GM18870 (cell line): Measurements from ENCODE around the gene TMEM145.
A peak's percentile ranks its signal among the peaks of the same experiment; 100 is the strongest.
"Not testable (repeated sequence)": the region's sequence is repeated elsewhere in the genome, so short reads cannot be mapped to it uniquely, and the experiment has no call there.

Experiments used
- ATAC-seq: cut with Tn5 transposase; IDR thresholded peaks from one replicate; pipeline ENCODE4 v1.9.1; 2021; ENCODE audit warnings: moderate library complexity; ENCODE audit not compliant: unreplicated experiment

Gene TMEM145

DNA sequence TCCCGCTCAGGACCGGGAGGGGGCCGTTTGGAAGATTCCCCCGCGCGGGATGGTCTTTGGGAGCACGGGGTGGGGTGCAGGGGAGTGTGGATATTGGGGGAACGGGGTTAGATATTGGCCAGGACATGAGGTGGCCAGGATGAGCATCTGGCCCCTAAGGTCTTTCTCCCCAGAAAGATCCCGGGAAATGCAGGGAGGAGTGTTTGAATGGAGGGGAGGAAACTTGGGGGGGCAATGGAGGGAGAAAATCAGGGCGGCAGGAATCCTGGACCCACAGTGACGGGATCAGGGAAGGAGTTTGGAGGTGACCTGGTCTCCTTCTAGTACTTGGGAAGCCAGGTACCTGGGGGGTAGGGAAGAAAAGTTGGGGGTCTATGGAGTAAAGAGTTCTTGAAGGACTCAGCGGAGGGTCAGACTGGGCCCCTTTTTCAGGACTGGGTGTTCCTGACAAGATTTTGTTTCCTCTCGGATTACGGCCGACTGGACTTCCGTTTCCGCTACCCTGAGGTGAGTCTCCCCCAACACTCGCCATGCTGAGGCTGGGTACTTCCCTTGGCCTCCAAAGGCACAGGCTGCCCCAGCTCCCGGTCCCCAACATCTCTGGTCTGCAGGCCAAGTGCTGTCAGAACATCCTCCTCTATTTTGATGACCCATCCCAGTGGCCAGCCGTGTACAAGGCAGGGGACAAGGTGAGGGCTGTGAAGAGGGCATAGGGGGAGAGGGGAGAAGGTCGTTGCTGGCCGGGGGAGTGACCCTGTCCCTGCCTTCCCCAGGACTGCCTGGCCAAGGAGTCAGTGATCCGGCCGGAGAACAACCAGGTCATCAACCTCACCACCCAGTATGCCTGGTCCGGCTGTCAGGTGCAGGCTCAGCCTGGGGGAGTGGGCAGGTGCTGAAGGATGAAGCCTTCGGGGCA, 989 bp downstream of the TMEM145 start:
- ATAC-seq: no peak

DNA sequence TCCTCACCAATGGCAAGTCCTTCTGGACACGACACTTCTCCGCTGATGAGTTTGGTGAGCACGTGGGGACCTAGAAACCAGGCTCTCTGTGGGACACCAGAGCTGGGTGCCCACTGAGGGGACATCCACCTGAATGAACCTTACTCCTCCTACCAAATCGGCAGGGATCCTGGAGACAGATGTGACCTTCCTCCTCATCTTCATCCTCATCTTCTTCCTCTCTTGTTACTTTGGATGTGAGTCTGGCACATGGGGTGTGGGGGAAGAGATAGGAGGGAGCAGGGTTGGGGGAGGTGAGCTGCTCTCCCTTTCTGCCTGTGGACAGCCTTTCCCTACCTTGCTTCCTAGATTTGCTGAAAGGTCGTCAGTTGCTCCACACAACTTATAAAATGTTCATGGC, 1.9 kb downstream of the TMEM145 start:
- ATAC-seq: no peak

DNA sequence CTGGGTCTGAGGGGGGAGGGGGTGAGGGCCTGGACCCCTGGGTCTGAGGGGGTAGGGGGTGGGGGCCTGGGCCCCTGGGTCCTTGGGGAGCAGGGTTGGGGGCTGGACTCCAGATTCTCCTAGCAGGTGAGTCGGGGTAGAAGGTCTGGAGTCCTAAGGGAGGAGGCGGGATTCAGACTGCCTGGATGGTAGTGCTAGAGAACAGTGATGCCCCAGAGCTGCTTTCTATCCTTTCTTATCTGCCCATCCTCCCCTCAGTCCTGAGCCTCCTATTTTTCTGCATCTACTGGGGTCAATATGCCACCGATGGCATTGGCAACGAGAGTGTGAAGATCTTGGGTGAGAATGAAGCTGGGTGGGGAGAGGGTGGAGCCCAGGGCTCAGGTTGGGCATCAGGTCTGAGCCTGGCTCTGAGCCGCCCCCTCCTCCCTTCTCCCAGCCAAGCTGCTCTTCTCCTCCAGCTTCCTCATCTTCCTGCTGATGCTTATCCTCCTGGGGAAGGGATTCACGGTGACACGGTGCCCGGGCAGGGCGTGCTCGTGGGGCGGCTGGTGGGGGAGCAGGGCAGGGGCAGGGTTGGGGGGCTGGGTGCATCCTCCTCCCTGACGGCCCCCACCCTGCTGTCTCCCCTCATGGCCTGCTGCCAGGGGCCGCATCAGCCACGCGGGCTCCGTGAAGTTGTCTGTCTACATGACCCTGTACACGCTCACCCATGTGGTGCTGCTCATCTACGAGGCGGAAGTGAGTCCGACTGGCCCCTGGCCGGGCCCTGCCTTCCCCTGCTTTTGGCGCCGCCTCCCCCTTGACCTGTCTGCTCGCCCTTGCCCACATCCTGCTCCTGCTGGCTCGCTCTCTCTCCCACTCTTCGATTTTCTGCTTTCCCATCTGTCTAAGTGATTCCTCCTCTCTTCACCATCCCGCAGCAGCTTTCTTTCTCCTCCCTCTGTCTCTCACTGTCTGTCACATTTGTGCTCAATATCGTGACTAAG, 3.4 kb downstream of the TMEM145 start:
- no peak for ATAC-seq

DNA sequence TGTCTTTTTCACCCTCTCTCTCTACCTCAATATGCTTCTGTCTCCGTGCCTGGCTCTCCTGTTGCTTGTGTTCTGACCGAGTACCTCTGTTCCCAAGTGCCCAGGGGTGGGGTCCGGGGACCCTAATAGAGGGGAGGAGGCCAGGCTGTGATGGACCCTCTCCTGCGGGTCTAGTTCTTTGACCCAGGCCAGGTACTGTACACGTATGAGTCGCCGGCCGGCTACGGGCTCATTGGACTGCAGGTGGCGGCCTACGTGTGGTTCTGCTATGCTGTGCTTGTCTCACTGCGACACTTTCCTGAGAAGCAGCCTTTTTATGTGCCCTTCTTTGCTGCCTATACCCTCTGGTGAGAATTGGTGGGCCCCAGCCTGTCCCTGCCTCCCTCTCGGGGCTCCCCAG, 4.4 kb downstream of the TMEM145 start:
- no peak for ATAC-seq

DNA sequence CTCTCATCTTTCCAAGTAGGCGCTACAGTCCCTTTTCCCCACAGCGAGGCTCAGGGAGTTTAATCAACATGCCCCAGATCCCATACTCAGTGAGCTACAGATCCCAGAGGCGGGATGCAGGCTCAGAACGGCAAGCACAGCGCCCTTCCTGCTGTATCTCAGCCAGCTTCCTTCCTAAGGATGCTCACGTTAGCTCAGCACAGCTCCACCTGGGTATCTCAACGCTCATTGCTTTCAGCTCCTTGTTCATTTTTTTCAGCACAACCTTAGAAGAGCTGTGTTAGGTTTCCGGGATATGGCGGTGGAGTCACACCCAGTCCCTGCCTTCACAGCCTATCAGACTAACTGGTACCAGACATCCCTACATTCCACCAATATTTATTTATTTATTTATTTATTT, 9.2 kb downstream of the TMEM145 start:
- ATAC-seq: no peak

DNA sequence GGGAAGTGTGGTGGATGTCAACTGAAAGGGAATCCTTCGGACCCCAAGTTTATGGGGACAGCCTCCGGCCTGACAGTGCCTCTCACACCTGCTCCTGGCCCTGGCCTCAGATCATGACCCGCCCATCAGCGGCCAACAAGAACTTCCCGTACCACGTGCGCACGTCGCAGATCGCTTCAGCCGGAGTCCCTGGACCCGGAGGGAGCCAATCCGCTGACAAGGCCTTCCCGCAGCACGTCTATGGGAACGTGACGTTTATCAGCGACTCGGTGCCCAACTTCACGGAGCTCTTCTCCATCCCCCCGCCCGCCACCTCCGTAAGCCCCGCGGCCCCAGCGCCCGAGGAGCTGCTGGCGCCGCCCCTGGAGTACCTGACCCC, 10.4 kb downstream of the TMEM145 start:
- ATAC-seq: no peak

DNA sequence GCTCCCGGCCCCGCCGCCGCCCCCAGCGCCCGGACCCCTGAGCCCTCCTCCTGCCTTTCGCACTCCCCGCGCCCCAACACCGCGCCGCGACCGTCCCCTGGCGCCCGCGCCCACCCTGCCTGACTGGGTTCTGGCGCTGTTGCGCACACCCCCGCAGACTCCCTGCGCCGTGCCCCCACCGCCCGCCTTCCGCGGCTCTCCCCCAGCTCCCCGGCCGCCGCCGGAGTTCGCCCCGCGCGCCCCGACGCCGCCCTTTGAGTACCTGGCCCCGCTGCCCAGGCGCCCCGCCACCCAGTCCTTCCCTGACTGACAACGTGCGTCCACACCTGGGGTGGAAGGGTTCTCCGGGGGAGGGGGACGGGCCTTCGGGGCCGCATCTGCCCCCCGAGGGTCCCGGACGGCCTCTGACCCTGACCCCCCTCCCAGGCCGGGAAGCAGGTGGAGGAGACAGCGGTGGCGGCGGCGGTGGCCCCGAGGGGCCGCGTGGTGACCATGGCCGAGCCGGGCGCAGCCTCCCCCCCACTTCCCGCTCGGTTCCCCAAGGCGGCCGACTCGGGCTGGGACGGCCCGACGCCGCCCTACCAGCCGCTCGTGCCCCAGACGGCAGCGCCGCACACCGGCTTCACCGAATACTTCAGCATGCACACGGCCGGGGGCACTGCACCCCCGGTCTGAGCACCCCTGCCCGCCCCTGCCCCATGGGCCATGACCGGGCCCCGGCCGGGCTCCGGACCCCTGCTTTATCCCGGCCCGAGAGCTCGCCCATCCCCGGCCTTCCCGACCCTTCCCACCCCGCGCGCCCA, 10.9 kb downstream of the TMEM145 start:
- ATAC-seq: no peak

DNA sequence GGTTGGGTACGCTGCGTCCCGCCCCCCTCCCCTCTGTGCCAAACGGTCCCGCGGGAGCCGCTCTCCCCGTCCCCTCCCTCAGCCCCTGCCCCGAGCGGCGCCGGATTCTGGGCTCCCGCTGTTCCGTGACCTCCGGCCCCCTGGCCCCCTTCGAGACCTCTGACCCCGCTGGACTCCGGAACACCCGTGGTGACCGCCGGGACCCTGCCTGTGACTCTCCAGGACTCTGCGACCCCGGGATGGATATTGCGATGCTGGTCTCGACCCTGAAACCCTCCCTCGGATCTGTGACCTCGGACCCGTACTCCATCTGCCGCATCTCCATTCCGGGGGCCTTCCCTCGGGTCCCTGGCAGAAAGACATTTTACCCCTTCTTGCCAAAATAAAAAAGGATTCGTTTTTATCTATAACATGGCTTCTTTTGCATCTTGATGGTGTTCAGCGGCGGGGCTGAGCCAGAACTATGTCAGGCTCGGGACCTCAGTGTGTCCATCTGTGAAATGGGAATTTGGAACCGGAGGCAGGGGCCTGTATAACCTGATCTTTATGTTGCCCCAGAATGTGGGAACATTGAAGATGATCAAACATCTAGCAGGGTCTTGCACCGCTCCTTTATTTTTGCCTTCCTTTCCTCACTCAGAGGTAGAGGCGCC, 11.7 kb downstream of the TMEM145 start:
- ATAC-seq: no peak

DNA sequence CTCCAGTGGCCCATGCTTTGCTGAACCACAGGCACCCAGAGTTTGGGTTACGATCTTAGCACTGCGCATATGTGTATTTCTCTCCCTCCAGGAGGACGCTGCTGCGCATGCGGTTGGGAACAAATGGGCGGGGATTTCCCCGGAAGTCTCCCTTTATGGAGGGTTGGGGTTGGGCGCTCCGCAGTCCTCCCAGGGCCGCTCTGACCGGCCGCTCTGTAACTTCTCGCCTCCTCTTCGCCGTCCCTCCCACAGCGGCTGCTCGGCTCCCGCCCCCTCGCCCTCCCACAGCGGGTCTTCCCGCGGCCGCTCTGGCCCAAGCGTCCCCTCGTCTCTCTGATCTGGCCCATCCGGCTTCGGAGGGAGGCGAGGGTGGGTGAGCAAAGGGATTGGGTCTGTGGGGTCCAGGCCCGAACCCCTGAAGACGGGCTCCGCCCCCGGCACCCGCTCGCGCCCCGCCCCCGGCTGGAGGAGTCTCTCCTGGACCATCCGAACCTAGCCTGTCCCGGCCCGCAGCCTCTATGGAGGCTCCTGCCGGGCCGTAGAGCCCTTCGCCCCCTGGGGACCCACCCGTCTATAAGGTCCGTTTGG, 12.3 kb downstream of the TMEM145 start, which contains the start of gene MEGF8:
MEGF8 (plus strand) TSS at position 328 of the 588 bp plus-strand sequence. CDS start 609 bp downstream, outside the sequence.
- peak; percentile 95 for ATAC-seq

DNA sequence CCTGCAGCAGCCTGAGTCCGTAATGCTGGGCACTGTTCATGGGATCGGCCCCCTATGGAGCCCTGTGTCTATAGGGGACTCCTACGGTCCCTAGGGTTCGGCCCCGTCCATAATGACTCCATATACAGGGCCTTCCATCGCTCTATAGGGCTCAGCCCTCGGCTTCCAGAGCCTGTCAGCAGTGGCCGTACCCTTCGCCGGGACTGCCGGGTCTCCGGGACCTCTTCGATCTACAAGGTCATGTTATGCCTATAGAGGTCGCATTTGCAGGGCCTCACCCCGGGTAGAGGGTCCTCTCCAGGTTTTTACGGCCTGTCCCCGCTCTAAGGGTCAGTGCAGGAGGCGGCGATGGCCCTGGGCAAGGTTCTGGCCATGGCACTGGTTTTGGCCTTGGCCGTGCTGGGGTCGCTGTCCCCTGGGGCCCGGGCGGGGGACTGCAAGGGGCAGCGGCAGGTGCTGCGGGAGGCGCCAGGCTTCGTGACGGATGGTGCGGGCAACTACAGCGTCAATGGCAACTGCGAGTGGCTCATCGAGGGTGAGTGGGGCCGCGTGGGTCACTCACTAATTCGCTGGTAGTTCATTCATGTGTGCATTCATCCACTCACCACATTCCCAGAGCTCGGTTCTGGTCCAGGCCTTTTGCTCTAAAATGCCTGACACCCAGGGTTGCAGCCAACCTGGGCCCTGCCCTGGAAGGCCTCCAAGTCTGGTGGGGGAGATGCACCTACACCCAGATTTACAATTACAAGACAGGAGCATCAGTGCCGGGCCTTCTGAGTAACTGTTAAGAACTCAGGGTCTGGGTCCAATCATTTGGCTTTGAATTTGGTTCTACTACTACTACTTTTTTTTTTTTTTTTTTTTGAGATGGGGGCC, 13.0 kb downstream of the TMEM145 start:
- no peak for ATAC-seq

DNA sequence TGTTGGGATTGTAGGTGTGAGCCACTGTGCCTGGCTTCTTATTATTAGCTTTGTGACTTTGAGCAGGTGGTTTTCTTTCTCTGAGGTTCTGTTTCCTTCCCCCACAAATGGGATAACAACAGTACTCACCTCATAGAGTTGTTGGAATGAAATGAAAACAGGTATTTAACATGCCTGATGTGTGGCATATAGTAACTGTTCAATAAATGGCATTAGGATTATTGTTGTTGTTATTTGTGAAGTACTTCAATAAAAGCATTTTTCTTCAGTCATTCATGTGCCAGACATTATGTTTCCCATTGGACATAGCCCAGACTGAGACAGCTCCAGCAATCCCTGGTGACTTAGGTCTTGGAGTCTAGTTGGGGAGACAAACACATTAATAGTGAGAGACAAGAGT, 13.9 kb downstream of the TMEM145 start:
- ATAC-seq: no peak

DNA sequence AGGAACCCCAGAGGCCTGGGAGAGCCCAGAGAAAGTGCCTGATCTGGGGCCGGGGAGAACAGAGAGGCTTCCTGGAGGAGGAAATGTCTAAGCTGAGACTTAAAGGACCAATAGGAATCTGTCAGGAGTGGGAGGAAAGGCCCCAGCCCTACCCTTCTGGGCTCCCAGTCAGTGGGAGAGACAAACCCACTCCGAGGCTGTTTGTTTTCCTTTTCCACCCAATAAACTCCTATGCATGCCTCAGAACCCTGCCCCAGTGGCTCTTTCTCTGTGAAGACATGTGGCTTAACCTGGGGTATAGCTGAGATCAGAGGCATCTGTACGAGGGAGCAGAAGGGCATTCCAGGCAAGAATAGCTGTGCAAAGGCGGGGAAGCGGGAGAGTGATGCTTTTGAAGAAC, 14.3 kb downstream of the TMEM145 start:
- ATAC-seq: no peak

DNA sequence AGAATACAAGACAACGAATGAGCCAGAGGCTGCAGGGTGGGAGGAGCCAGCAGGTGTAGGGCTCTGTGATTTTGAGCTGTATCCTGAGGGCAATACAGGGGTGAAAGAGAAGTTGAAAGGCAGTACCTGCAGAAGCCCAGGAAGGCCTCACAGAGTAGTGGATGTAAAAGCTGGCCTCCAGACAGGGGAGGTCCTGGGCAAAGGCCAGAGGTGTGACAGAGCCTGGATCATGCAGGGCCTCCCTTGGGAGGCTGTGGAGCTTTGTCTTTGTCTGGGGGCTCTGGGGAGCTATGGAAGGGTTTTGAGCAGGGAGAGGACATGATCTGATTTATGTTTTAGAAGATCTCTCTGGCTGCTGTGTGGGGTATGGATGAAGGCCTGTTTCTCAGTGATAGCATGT, 15.0 kb downstream of the TMEM145 start:
- no peak for ATAC-seq

DNA sequence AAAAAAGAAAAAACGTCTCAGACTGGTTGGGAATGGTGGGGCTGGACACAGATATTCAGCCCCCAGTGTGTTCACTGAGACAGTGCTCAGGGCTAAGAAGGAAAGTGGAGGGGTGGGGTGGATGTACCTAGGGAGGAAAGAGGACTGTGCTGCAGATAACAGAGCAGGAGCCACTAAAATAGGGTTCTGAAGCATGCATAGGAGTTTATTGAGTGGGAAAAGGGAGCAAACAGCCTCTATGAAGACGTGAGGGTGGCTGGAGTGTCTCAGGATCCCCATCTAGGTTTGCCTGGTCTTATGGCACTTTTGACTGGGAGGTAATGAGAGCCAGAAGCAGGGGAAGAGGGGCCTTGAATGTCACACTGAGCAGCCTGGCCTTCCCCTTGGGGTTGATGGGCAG, 15.7 kb downstream of the TMEM145 start:
- no peak for ATAC-seq

DNA sequence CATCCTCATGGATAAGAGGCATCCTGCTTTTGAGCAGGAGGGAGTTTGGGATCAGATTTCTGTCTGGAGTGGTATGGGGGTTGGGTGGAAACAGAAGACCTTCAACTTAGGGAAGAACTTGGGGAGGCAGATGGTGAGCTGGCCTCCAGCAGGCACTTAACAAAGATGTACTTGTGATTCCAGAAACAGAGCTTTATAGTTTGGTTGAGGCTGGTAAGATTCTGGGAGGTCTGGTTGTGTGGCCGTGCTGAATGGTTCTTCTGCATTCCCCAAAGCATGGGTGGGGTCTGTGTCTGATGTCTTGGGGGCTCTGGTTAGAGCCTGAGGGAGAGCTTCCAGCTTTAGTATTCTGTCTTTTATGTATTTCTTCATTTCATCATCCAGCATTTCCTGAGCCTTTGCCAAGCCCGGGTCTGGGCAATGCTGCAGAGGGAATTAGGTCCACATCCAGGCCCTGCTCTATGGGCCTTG, 17.2 kb downstream of the TMEM145 start:
- no peak for ATAC-seq

DNA sequence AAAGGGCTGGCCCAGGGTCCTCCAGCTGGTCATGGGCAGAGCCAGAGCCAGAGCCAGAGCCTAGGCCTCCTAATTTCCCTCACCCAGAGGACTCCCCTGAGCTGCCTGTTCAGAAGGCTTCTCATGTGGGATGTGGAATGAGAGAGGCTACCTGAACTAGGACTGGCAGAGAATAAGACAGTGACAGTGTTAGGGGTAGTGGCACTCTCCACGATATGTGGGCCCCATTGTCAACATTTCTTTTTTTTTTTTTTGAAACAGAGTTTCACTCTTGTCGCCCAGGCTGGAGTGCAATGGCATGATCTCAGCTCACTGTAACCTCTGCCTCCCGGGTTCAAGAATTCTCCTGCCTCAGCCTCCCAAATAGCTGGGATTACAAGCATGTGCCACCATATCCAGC, 18.2 kb downstream of the TMEM145 start:
- ATAC-seq: not testable (repeated sequence)

DNA sequence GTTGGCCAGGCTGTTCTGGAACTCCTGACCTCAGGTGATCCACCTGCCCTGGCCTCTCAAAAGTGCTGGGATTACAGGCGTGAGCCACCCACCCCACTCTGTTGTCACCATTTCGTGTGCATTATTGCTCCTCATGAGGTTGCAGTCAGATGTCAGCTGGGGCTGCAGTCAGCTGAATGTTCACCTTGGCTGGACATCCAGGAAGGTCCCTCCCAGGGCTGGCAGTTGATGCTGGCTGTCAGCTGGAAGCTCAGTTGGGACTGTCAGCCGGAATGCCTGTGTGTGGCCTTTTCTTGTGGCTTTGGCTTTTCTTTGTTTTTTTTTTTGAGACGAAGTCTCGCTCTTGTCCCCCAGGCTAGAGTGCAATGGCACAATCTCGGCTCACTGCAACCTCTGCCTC, 18.9 kb downstream of the TMEM145 start:
- ATAC-seq: no peak

DNA sequence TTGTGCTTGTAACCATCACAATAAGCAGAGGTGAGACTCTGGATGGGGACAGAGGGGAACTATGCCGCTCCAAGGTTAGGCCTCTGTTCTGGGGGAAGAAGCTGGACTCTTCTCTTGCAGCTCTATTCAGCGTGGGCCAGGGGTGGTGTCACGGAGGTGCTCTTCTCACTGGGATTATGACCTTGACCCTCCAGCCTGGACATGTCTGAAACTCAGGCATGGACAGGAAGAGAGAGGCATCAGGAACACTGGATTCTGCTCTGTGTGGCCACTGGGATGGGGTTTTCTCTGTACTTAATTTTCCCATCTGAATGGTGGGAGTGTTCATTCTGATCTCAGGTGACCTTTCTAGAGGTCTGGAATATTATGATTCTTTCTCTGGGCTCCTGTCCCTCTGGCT, 19.9 kb downstream of the TMEM145 start:
- no peak for ATAC-seq
